H9 (cell line): ENCODE data around the gene SETD3. TPM values are rescaled to one million over a fixed set of nuclear protein-coding genes. Genes with fewer than 3 reads are reported as not detected.

ENCODE experiments used
- DNase-seq: peaks from one replicate; pipeline ENCODE4 v3.0.0-alpha.2; 2017
- H2AFZ ChIP-seq: one replicate; pipeline ENCODE4 v1.6.1; 2013; ENCODE audit warnings: mild to moderate bottlenecking, low read length, control low read depth, moderate library complexity
- H2AK5ac ChIP-seq: 2 replicates; pipeline ENCODE4 v1.6.1; 2013; ENCODE audit warnings: low read length, control low read depth, mixed read lengths; ENCODE audit not compliant: insufficient read length
- H2BK120ac ChIP-seq: one replicate; pipeline ENCODE4 v1.6.1; 2013; ENCODE audit warnings: low read depth, mild to moderate bottlenecking, low read length, control low read depth, inconsistent platforms; ENCODE audit not compliant: poor library complexity, severe bottlenecking
- H2BK12ac ChIP-seq: 2 replicates; pipeline ENCODE4 v1.6.1; 2013; ENCODE audit warnings: low read length, control low read depth, mixed read lengths, low read depth; ENCODE audit not compliant: insufficient read length
- H2BK15ac ChIP-seq: 2 replicates; pipeline ENCODE4 v1.6.1; 2013; ENCODE audit warnings: low read depth, low read length, control low read depth
- H2BK20ac ChIP-seq: one replicate; pipeline ENCODE4 v1.6.1; 2013; ENCODE audit warnings: low read depth, mild to moderate bottlenecking, low read length, control low read depth, inconsistent platforms; ENCODE audit not compliant: poor library complexity, severe bottlenecking
- H2BK5ac ChIP-seq: 2 replicates; pipeline ENCODE4 v1.6.1; 2013; ENCODE audit warnings: low read length, control low read depth, mixed read lengths; ENCODE audit not compliant: insufficient read length
- H3K14ac ChIP-seq: 2 replicates; pipeline ENCODE4 v1.6.1; 2013; ENCODE audit warnings: low read length, control low read depth; ENCODE audit not compliant: insufficient read depth
- H3K18ac ChIP-seq: 2 replicates; pipeline ENCODE4 v1.6.1; 2013; ENCODE audit warnings: low read depth, mild to moderate bottlenecking, mixed read lengths, low read length, control low read depth; ENCODE audit not compliant: insufficient read length
- H3K23ac ChIP-seq: 2 replicates; pipeline ENCODE4 v1.6.1; 2013; ENCODE audit warnings: low read length, control low read depth, mixed read lengths, low read depth; ENCODE audit not compliant: insufficient read length
- H3K23me2 ChIP-seq: 2 replicates; pipeline ENCODE4 v1.6.1; 2013; ENCODE audit warnings: low read depth, mild to moderate bottlenecking, mixed read lengths, low read length, control low read depth; ENCODE audit not compliant: insufficient read length, poor library complexity, severe bottlenecking
- H3K27ac ChIP-seq: 2 replicates; pipeline ENCODE4 v1.5.1; 2013; ENCODE audit warnings: low read length, control low read depth, mixed read lengths, low read depth; ENCODE audit not compliant: insufficient read length
- H3K27me3 ChIP-seq: 2 replicates; pipeline ENCODE4 v1.6.1; 2013; ENCODE audit warnings: low read length, control low read depth, inconsistent platforms; ENCODE audit not compliant: insufficient read depth
- H3K4ac ChIP-seq: 2 replicates; pipeline ENCODE4 v1.6.1; 2013; ENCODE audit warnings: low read depth, mild to moderate bottlenecking, control low read depth, inconsistent platforms, low read length, moderate library complexity
- H3K4me1 ChIP-seq: 2 replicates; pipeline ENCODE4 v1.6.1; 2013; ENCODE audit warnings: low read length, control low read depth, inconsistent platforms; ENCODE audit not compliant: insufficient read depth
- H3K4me2 ChIP-seq: 2 replicates; pipeline ENCODE4 v1.6.1; 2013; ENCODE audit warnings: low read length, control low read depth, mixed read lengths; ENCODE audit not compliant: insufficient read length, insufficient read depth
- H3K56ac ChIP-seq: 2 replicates; pipeline ENCODE4 v1.6.1; 2013; ENCODE audit warnings: low read depth, mild to moderate bottlenecking, mixed read lengths, low read length, control low read depth; ENCODE audit not compliant: insufficient read length
- H3K79me1 ChIP-seq: 2 replicates; pipeline ENCODE4 v1.6.1; 2013; ENCODE audit warnings: low read depth, mild to moderate bottlenecking, moderate library complexity, low read length, control low read depth, inconsistent platforms; ENCODE audit not compliant: insufficient read depth, poor library complexity, severe bottlenecking
- H3K79me2 ChIP-seq: 2 replicates; pipeline ENCODE4 v1.6.1; 2013; ENCODE audit warnings: low read length, control low read depth, inconsistent platforms; ENCODE audit not compliant: insufficient read depth
- H3K9ac ChIP-seq: 2 replicates; pipeline ENCODE4 v1.6.1; 2013; ENCODE audit warnings: low read length, control low read depth, mixed read lengths; ENCODE audit not compliant: insufficient read length; ENCODE audit errors: extremely low read depth
- H3K9me3 ChIP-seq: one replicate; pipeline ENCODE4 v1.6.1; 2013; ENCODE audit warnings: low read depth, low read length, inconsistent platforms; ENCODE audit not compliant: control insufficient read depth
- H3T11ph ChIP-seq: one replicate; pipeline ENCODE4 v1.6.1; 2013; ENCODE audit warnings: mild to moderate bottlenecking, low read length, control low read depth, inconsistent platforms
- H4K20me1 ChIP-seq: one replicate; pipeline ENCODE4 v1.6.1; 2013; ENCODE audit not compliant: control insufficient read depth, insufficient read length, insufficient read depth
- H4K5ac ChIP-seq: 2 replicates; pipeline ENCODE4 v1.6.1; 2013; ENCODE audit warnings: low read depth, mild to moderate bottlenecking, mixed read lengths, low read length, control low read depth; ENCODE audit not compliant: insufficient read length
- H4K8ac ChIP-seq: replicated peaks from 2 replicates; pipeline ENCODE4 v1.6.1; 2013; ENCODE audit warnings: low read length, control low read depth, mixed read lengths, low read depth; ENCODE audit not compliant: insufficient read length
- H4K91ac ChIP-seq: 2 replicates; pipeline ENCODE4 v1.6.1; 2013; ENCODE audit warnings: low read depth, mild to moderate bottlenecking, moderate library complexity, mixed read lengths, low read length, control low read depth; ENCODE audit not compliant: insufficient read length
- H3K27ac Mint-ChIP-seq, 3 experiments: 2 replicates in 2 of 3; 3 replicates in 1 of 3; pipeline ENCODE4 v1.8.0; 2020 to 2021; ENCODE audit warnings: mixed read lengths in 3 of 3, mild to moderate bottlenecking in 1 of 3, moderate library complexity in 1 of 3
- H3K27me3 Mint-ChIP-seq: 2 replicates; pipeline ENCODE4 v1.8.0; 2021; ENCODE audit warnings: low read depth, mild to moderate bottlenecking, moderate library complexity, mixed read lengths
- H3K36me3 Mint-ChIP-seq, 3 experiments: 2 replicates in 2 of 3; 3 replicates in 1 of 3; pipeline ENCODE4 v1.8.0; 2020 to 2021; ENCODE audit warnings: low read depth in 3 of 3, mixed read lengths in 3 of 3; ENCODE audit not compliant: insufficient read depth in 1 of 3
- H3K4me1 Mint-ChIP-seq, 2 experiments: 2 replicates each; pipeline ENCODE4 v1.8.0; 2020; ENCODE audit warnings: mixed read lengths in 2 of 2
- H3K4me3 Mint-ChIP-seq, 2 experiments: 2 replicates in 1 of 2; 3 replicates in 1 of 2; pipeline ENCODE4 v1.8.0; 2020 to 2021; ENCODE audit warnings: mild to moderate bottlenecking in 2 of 2, mixed read lengths in 2 of 2, moderate library complexity in 1 of 2
- H3K9me3 Mint-ChIP-seq, 2 experiments: 2 replicates in 1 of 2; 3 replicates in 1 of 2; pipeline ENCODE4 v1.8.0; 2020; ENCODE audit warnings: mild to moderate bottlenecking in 2 of 2, mixed read lengths in 2 of 2, moderate library complexity in 1 of 2
- WGBS: extraction: QIAGEN DNeasy Blood & Tissue Kit; methylation state at CpG from one replicate; pipeline ENCODE4 v1.1.7; 2013; ENCODE audit warnings: missing lambda C conversion rate, low lambda C conversion rate, mixed read lengths; ENCODE audit not compliant: insufficient read length; ENCODE audit errors: extremely low coverage; 5-methylcytosine and 5-hydroxymethylcytosine counted together
- total RNA-seq: library from RNA; stranded (reverse); gene quantifications from 2 replicates; pipeline ENCODE4 v1.2.1, GENCODE V29; 2021
- TF ChIP-seq, protein P1 (sequence below): fragments of 200-600 bp; sonication (generic); conservative IDR thresholded peaks from 3 replicates; pipeline ENCODE4 v1.8.0; 2021; ENCODE audit warnings: antibody characterized with exemption, mild to moderate bottlenecking

SETD3 gene
- total RNA-seq, 1 experiment from 2014 or later, result 56.7 TPM

DNA sequence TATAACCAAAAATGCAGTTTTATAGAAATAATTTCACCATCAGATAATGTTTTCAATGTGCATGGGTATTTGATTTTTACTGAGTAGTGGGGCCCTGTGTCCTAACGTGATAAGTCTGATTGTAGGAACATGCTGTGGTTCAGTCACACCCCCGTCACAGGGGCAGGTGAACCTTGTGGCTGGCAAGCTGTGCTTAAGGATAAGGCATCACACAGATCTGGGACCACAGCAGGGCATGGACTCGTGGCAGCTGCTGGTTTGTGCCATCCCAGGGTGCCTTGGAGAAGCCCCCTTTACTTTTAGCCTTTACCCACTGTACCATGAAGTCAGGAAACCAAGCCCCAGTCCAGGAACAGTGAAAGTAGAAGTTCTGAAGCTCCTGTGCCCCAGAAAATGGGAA, 17.2 kb upstream of the SETD3 start:
- no peak for DNase-seq
- Histone ChIP-seq H3K4ac (no peak overlapping the region), H3T11ph (no peak overlapping the region), H2BK120ac (no peak overlapping the region), H3K9me3 (no peaks in the 10 kb centered on the region), H3K27me3 (no peaks in the 10 kb centered on the region), H2BK5ac (no peak overlapping the region), H4K20me1 (no peaks in the 10 kb centered on the region), H2AK5ac (no peak overlapping the region), H3K14ac (no peak overlapping the region), H3K4me2 (no peak overlapping the region), H4K5ac (no peak overlapping the region), H3K23ac (no peak overlapping the region), H3K9ac (no peak overlapping the region), H2BK12ac (no peak overlapping the region), H3K18ac (no peak overlapping the region), H4K91ac (no peak overlapping the region), H4K8ac (no peak overlapping the region), H2BK20ac (no peak overlapping the region), H3K27ac (no peak overlapping the region), H3K79me1 (peaks cover 8% of the 10 kb centered on the region), H3K4me1 (no peaks in the 10 kb centered on the region; the same call in 1 of the 2 replicates), H3K56ac (no peak overlapping the region), H2BK15ac (no peak overlapping the region), H2AFZ (no peak overlapping the region), H3K23me2 (no peaks in the 10 kb centered on the region), H3K79me2 (no peaks in the 10 kb centered on the region)
- Mint-ChIP-seq H3K27me3 (no peaks in the 10 kb centered on the region), H3K9me3 (no peaks in the 10 kb centered on the region), H3K4me1 (peaks cover 3 to 8% of the 10 kb centered on the region in 2 experiments), H3K27ac (no peak overlapping the region; a peak in 1 of 7 replicates), H3K36me3 (peaks cover 29 to 82% (median 73%) of the 10 kb centered on the region in 3 experiments; a peak in 6 of 7 replicates), H3K4me3 (no peak overlapping the region)
- TF ChIP-seq, protein P1, sequence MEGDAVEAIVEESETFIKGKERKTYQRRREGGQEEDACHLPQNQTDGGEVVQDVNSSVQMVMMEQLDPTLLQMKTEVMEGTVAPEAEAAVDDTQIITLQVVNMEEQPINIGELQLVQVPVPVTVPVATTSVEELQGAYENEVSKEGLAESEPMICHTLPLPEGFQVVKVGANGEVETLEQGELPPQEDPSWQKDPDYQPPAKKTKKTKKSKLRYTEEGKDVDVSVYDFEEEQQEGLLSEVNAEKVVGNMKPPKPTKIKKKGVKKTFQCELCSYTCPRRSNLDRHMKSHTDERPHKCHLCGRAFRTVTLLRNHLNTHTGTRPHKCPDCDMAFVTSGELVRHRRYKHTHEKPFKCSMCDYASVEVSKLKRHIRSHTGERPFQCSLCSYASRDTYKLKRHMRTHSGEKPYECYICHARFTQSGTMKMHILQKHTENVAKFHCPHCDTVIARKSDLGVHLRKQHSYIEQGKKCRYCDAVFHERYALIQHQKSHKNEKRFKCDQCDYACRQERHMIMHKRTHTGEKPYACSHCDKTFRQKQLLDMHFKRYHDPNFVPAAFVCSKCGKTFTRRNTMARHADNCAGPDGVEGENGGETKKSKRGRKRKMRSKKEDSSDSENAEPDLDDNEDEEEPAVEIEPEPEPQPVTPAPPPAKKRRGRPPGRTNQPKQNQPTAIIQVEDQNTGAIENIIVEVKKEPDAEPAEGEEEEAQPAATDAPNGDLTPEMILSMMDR, result no peak
- whole genome bisulfite sequencing, result no CpG with 5 or more reads among the region's 3 CpGs
